Liver (tissue), 9 donors: ENCODE measurements around the gene KSR1. TPM values are rescaled to one million over a fixed set of nuclear protein-coding genes. Genes with fewer than 3 reads are reported as not detected.

Source experiments
- DNase-seq: peaks from one replicate; pipeline ENCODE4 v3.0.0-alpha.2; 2017; ENCODE audit warnings: low spot score
- H3K27ac ChIP-seq, 2 donors: one replicate each; pipeline ENCODE4 v1.7.0; 2013; ENCODE audit warnings: inconsistent platforms in 2 of 2, low read length in 2 of 2, control low read depth in 1 of 2, low read depth in 1 of 2, mild to moderate bottlenecking in 1 of 2
- H3K27me3 ChIP-seq, 4 donors: one replicate each; pipeline versions ENCODE4 v1.6.1 to v1.7.0; 2013; ENCODE audit warnings: low read length in 3 of 4, inconsistent platforms in 1 of 4, mild to moderate bottlenecking in 1 of 4, moderate library complexity in 1 of 4; ENCODE audit not compliant: control insufficient read depth in 4 of 4, insufficient read depth in 4 of 4
- H3K36me3 ChIP-seq, 4 donors: one replicate each; pipeline versions ENCODE4 v1.6.1 to v1.7.0; 2013; ENCODE audit warnings: low read length in 3 of 4, mild to moderate bottlenecking in 3 of 4, low read depth in 1 of 4, moderate library complexity in 1 of 4; ENCODE audit not compliant: control insufficient read depth in 4 of 4, insufficient read depth in 3 of 4
- H3K4me1 ChIP-seq, 4 donors: one replicate each; pipeline versions ENCODE4 v1.6.1 to v1.7.0; 2013; ENCODE audit warnings: low read length in 3 of 4, mild to moderate bottlenecking in 3 of 4, moderate library complexity in 1 of 4; ENCODE audit not compliant: control insufficient read depth in 4 of 4, insufficient read depth in 4 of 4
- H3K4me3 ChIP-seq, 3 donors: one replicate each; pipeline versions ENCODE4 v1.6.1 to v1.7.0; 2013; ENCODE audit warnings: low read length in 3 of 3, control low read depth in 1 of 3, low read depth in 1 of 3, mild to moderate bottlenecking in 1 of 3
- H3K9ac ChIP-seq, 2 donors: one replicate each; pipeline ENCODE4 v1.7.0; 2013; ENCODE audit warnings: low read length in 2 of 2, mild to moderate bottlenecking in 2 of 2, moderate library complexity in 2 of 2, control low read depth in 1 of 2, low read depth in 1 of 2
- H3K9me3 ChIP-seq, 4 donors: one replicate each; pipeline versions ENCODE4 v1.6.1 to v1.7.0; 2013; ENCODE audit warnings: low read length in 3 of 4; ENCODE audit not compliant: control insufficient read depth in 4 of 4
- ATF3 ChIP-seq: IDR thresholded peaks from 2 replicates; pipeline ENCODE4 v1.6.1; 2016; ENCODE audit warnings: antibody characterized with exemption
- EGR1 ChIP-seq, 2 donors: IDR thresholded peaks; 2 replicates each; pipeline ENCODE4 v1.6.1; 2016 to 2018; ENCODE audit warnings: antibody characterized with exemption in 2 of 2, low read depth in 2 of 2
- FOXA1 ChIP-seq: IDR thresholded peaks from 2 replicates; pipeline ENCODE4 v1.6.1; 2016; ENCODE audit warnings: antibody characterized with exemption
- FOXA2 ChIP-seq: IDR thresholded peaks from 2 replicates; pipeline ENCODE4 v1.6.1; 2016; ENCODE audit warnings: antibody characterized with exemption
- GABPA ChIP-seq, 2 donors: IDR thresholded peaks in 1 of 2; conservative IDR thresholded peaks in 1 of 2; 2 replicates each; pipeline ENCODE4 v1.6.1; 2016; ENCODE audit warnings: antibody characterized with exemption in 2 of 2, mild to moderate bottlenecking in 1 of 2, moderate library complexity in 1 of 2
- HNF4A ChIP-seq, 2 donors: conservative IDR thresholded peaks; 2 replicates each; pipeline ENCODE4 v1.6.1; 2016; ENCODE audit warnings: antibody characterized with exemption in 2 of 2, mild to moderate bottlenecking in 2 of 2
- JUND ChIP-seq, 2 donors: IDR thresholded peaks; 2 replicates each; pipeline ENCODE4 v1.6.1; 2016; ENCODE audit warnings: antibody characterized with exemption in 2 of 2
- MAX ChIP-seq: IDR thresholded peaks from 2 replicates; pipeline ENCODE4 v1.6.1; 2016; ENCODE audit warnings: antibody characterized with exemption
- NR2F2 ChIP-seq: IDR thresholded peaks from 2 replicates; pipeline ENCODE4 v1.6.1; 2016; ENCODE audit warnings: antibody characterized with exemption
- RAD21 ChIP-seq, 2 donors: IDR thresholded peaks; 2 replicates each; pipeline ENCODE4 v1.6.1; 2016; ENCODE audit warnings: antibody characterized with exemption in 2 of 2, mild to moderate bottlenecking in 2 of 2
- RXRA ChIP-seq, 2 donors: IDR thresholded peaks; 2 replicates each; pipeline ENCODE4 v1.6.1; 2017 to 2018; ENCODE audit warnings: antibody characterized with exemption in 2 of 2, mild to moderate bottlenecking in 1 of 2
- SP1 ChIP-seq: IDR thresholded peaks from 2 replicates; pipeline ENCODE4 v1.6.1; 2018; ENCODE audit warnings: antibody characterized with exemption, mild to moderate bottlenecking
- YY1 ChIP-seq: IDR thresholded peaks from 2 replicates; pipeline ENCODE4 v1.6.1; 2016; ENCODE audit warnings: antibody characterized with exemption, mild to moderate bottlenecking
- ZBTB33 ChIP-seq: IDR thresholded peaks from 2 replicates; pipeline ENCODE4 v1.6.1; 2016; ENCODE audit warnings: antibody characterized with exemption
- WGBS: extraction: QIAGEN DNeasy Blood & Tissue Kit; methylation state at CpG from one replicate; pipeline ENCODE4 v1.1.7; 2013; 5-methylcytosine and 5-hydroxymethylcytosine counted together
- polyA plus RNA-seq, 2 donors: library from polyadenylated mRNA; stranded (reverse) in 1 of 2; unstranded in 1 of 2; fragments of 200-250 nt in 1 of 2; fragments of >200 nt in 1 of 2; fragmentation: Nextera tagmentation in 1 of 2; extraction: Ambion mirVana in 1 of 2; gene quantifications; one replicate each; pipeline versions ENCODE4 v1.2.1 to v1.2.3, GENCODE V29; 2013 to 2015
- total RNA-seq, 2 donors: library from RNA; depleted of rRNA; stranded (reverse); fragments of >200 nt; gene quantifications; one replicate each; pipeline ENCODE4 v1.2.3, GENCODE V29; 2014
- donor health status: healthy.
- donor health status: healthy.
- donor health status: healthy.
- donor health status: healthy.
- donor health status: healthy.

The KSR1 gene
- total and polyA plus RNA-seq, 4 donors = 1.2 to 9.0 (median 4.1) TPM

DNA sequence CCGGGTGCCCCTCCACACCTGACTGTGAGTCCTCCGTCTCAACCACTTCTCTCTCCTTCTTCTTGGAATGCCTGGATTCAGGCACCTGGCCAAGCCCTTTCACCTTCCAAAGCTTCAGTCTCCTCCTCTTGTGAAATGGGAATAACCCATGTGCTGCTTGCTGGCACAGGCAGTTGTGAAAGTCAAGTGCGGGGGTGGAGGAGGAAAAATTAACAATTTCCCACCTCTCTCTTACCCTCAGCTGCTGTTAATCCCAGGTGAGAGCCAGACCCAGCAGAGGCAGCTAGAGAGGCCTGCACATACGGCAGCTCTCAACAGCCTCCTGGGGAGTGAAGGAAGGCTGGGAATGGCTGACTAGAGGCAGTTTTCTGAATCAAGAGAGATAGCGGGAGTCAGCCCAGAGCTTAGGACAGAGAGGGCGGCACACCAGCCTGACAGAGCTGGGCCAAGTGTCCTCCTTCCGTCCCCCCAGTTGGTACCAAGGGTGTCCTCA is 96.8 kb downstream of the KSR1 start:
- WGBS = 89% methylated on average over 7 of the region's 7 CpGs
- no peaks in the 10 kb centered on the region for H3K4me1 ChIP-seq
- H3K9ac ChIP-seq = no peak overlapping the region
- DNase-seq = no peak
- H3K36me3 ChIP-seq = peaks cover 0 to 2% (median under 1%) of the 10 kb centered on the region in 4 donors
- no peaks in the 10 kb centered on the region for H3K9me3 ChIP-seq
- H3K27me3 ChIP-seq = no peaks in the 10 kb centered on the region
- H3K27ac ChIP-seq = no peak overlapping the region
- TF ChIP-seq EGR1 (IDR thresholded peaks at IDR 0.05; ENCODE audit: low read depth in 2 of 2) = peak in 1 of 2 donors; percentile 82
- no peak for TF ChIP-seq FOXA2
- H3K4me3 ChIP-seq = no peak overlapping the region

GRCh38 chr17:27554152-27554551 is 97.9 kb downstream of the KSR1 start:
- Histone ChIP-seq H3K27ac (no peak overlapping the region), H3K27me3 (no peaks in the 10 kb centered on the region), H3K4me1 (peaks cover 1 to 8% (median 6%) of the 10 kb centered on the region in 4 donors), H3K36me3 (peaks cover 0 to 2% (median under 1%) of the 10 kb centered on the region in 4 donors), H3K4me3 (no peak overlapping the region), H3K9me3 (no peaks in the 10 kb centered on the region), H3K9ac (no peak overlapping the region)
- WGBS = 88% methylated on average over 11 of the region's 11 CpGs
- DNase-seq = no peak
- no peak for TF ChIP-seq NR2F2
- no peak for TF ChIP-seq GABPA (IDR thresholded peaks at IDR 0.05 in 1 of 2, conservative IDR thresholded peaks at IDR 0.05 in 1 of 2)
- TF ChIP-seq FOXA1 = no peak
- no peak for TF ChIP-seq ATF3
- no peak for TF ChIP-seq JUND (IDR thresholded peaks at IDR 0.05)
- TF ChIP-seq MAX = no peak
- TF ChIP-seq SP1 = no peak
- TF ChIP-seq ZBTB33 = no peak
- no peak for TF ChIP-seq EGR1 (IDR thresholded peaks at IDR 0.05; ENCODE audit: low read depth in 2 of 2)
- TF ChIP-seq RAD21 (IDR thresholded peaks at IDR 0.05) = no peak
- no peak for TF ChIP-seq HNF4A (conservative IDR thresholded peaks at IDR 0.05)
- no peak for TF ChIP-seq YY1
- TF ChIP-seq FOXA2 = no peak
- TF ChIP-seq RXRA (IDR thresholded peaks at IDR 0.05) = no peak

DNA sequence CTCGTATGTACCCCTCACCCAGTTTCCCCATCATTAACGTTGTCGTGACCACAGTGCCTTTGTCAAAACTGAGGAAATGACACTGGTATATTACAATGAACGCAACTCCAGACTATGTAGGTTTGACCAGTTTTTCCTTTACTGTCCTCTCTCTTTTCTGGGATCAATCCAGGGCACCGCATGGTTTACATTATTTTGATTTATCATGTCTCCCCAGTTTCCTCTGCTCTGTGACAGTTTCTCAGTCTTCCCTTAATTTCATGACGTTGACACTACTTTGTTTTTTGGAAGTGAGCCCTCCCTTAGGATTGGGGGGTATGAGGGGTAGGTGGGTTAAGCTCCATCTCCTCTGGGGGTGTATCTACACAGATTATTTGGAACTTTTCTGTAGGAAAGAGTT is 98.7 kb downstream of the KSR1 start:
- H3K4me1 ChIP-seq = peaks cover 5 to 16% (median 12%) of the 10 kb centered on the region in 4 donors
- H3K36me3 ChIP-seq = peaks cover 0 to 2% (median under 1%) of the 10 kb centered on the region in 4 donors
- no peak overlapping the region for H3K27ac ChIP-seq
- TF ChIP-seq GABPA (IDR thresholded peaks at IDR 0.05 in 1 of 2, conservative IDR thresholded peaks at IDR 0.05 in 1 of 2) = no peak
- no peak for DNase-seq
- H3K9ac ChIP-seq = no peak overlapping the region
- WGBS = 80% methylated on average over 6 of the region's 6 CpGs
- H3K4me3 ChIP-seq = no peak overlapping the region
- H3K27me3 ChIP-seq = no peaks in the 10 kb centered on the region
- no peaks in the 10 kb centered on the region for H3K9me3 ChIP-seq
